SW480 (cell line): ENCODE data around the gene ISG20L2.
A peak's percentile ranks its signal among the peaks of the same experiment; 100 is the strongest.
"Not testable (repeated sequence)": the region's sequence is repeated elsewhere in the genome, so short reads cannot be mapped to it uniquely, and the experiment has no call there.

Experiments used
- DNase-seq: peaks from one replicate; pipeline ENCODE4 v3.0.0-alpha.2; 2016; ENCODE audit warnings: low spot score

ISG20L2 gene, protein sequence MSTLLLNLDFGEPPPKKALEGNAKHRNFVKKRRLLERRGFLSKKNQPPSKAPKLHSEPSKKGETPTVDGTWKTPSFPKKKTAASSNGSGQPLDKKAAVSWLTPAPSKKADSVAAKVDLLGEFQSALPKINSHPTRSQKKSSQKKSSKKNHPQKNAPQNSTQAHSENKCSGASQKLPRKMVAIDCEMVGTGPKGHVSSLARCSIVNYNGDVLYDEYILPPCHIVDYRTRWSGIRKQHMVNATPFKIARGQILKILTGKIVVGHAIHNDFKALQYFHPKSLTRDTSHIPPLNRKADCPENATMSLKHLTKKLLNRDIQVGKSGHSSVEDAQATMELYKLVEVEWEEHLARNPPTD

DNA sequence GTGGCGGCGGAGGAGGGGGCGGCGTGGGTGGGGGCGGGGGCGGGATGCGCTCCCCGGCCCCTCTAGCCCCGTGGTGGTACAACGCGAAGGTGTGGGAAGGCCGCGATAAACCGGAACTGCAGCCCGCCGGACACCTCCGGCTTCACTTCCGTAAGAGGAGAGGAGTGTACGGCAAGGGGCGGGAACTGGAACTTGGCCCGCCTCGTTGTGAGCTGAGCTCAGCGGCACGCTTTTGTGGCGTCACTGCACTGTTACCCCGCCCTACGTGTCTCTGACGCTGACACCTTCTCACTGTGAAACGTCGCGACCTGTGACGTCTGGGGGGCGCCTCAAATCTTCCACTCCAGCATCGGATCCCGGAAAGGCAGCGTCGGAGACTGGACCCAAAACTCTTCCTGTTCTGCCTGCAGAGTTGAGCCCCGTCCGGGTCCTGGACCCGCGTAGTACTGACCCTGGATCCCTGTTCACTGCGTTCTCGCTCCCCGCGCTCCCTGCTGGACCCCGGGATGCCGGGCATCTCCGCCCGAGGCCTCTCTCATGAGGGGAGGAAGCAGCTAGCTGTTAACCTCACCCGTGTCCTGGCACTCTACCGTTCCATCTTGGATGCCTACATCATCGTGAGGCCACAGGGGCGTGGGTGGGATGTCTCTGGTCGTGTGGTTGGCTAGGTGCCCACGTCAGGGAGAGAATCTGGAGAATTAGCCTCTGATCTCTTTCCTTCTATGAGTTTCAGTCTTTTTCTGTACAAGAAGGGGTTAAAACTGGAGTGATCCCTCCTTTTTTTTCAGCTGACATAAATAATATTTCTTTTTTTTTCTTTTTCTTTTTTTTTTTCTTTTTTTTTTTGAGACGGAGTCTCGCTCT, at the start of gene ISG20L2:
Gene ISG20L2, minus strand, starts transcription at position 168 of the 864 bp plus-strand sequence. CDS start 1,114 bp downstream, outside the sequence.
- DNase-seq: peak; percentile 97

DNA sequence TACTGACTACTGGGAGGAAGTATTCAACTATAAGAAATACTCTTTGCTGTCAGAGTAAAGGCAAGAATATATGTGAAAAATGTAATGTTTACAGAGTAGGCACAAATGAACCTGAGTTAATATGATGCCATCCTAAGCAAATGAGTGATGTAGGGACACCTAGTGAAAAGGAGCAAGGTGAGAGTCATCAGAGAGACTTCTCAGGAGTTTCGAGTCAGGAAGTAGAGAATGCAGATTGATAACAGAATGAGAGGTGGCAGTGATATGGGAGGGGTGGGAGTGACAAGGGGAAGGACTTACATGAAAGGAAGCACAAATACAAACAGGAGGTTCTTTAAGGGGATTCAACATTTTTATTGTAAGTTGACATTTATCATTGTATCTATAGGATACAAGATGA, 49.0 kb upstream of the ISG20L2 start:
- DNase-seq: no peak

DNA sequence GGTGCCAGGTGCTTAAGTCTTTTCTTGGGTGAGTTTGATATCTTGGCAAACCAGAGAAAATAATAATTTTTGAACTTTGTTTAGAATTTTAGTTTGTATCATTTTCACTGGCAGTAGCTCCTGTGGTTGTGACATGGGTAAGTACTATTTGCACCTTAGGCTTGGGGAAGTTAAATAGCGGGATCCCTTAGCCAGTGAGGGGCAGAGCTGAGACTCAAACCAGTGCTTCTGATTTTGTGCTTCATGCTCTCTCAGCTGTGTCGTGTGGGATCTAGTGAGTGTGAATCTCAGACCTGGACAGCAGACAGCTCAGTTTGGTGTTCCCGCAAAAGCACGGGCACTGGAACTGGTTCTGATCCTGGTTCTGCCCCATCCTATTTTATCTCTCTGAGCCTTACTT, 48.4 kb upstream of the ISG20L2 start:
- no peak for DNase-seq

DNA sequence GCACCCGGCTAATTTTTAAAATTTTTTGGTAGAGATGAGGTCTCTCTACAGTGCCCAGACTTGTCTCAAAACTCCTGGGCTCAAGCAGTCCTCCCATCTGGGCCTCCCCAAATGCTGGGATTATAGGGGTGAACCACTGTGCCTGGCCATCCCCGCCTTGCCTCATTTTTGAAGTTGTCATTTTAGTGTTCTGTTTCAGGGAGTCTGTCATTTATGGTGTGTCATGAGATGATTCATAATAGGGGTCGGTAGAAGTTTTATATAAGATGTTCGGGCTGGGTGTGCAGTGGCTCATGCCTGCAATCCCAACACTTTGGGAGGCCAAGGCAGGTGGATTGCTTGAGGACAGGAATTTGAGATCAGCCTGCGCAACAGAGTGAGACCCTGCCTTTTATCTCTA, 47.2 kb upstream of the ISG20L2 start:
- DNase-seq: no peak

DNA sequence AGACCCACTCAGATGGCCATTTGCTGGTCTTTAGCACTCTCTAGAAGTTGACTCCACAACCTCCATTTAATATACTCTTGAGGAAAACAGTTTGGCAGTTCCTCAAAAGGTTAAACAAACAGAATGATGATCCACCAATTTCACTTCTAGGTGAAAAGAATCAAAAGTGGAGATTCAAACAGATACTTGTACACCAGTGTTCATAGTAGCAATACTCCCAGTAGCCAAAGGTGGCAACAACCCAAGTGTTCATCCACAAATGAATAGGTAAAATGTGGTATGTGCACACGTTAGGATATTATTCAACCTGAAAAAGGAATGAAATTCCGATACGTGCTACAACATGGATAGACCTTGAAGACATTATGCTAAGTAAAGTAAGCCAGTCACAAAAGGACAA, 45.0 kb upstream of the ISG20L2 start:
- DNase-seq: no peak

DNA sequence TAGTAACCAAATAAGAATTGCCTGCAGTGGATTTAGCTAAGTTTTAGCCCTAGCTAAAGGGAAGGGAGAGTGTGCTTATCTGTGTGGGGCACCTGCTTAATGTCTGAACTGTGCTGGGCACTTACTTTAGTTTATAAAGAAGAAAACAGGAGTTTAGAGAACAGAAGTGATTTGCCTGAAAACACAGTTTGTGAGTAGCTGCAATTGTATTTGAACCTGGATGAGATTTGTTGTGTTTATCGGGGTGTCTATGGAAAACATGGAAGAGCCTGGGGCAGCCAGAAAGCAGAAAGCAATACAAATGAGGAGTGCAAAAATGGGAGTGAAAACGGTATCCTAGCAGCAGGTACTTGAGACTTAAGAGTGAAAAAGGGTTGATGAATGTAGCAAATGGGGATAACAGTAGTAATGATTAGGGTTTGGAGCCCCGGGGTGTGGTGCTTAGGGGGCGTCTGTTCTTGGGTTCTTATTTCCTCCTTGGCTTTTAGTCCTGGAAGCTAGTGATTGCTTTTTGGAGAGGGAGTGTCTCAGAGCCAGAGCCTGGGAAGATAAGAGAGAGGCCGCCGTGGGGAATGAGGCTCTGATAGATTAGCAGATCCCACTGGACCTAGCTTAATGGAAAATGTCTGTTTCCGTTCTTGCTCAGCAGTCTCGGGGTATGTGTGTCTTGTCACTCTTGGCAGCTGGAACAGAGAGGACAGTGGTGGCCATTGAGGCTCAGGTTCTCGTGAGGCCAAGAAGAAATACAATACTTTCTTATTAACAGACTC, 44.3 kb upstream of the ISG20L2 start:
- DNase-seq: no peak

DNA sequence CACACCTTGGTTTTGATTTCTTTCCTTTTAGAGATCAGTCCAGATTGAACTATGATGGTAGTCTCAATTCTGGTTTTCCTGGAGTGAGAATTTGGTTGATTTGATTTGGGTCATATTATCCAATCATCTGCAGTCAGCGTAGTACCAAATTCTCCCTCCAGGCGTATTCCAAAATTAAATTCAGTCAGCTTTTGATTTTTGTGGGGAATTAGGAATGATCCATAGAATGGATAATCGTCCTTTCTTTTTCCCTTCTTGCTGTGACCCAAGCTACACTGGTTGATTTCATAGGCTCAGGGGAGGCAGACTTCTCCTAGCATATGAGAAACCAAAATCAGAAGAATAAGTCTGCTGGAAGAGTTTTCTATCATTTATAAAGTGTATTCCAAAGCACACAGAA, 43.7 kb upstream of the ISG20L2 start:
- no peak for DNase-seq

DNA sequence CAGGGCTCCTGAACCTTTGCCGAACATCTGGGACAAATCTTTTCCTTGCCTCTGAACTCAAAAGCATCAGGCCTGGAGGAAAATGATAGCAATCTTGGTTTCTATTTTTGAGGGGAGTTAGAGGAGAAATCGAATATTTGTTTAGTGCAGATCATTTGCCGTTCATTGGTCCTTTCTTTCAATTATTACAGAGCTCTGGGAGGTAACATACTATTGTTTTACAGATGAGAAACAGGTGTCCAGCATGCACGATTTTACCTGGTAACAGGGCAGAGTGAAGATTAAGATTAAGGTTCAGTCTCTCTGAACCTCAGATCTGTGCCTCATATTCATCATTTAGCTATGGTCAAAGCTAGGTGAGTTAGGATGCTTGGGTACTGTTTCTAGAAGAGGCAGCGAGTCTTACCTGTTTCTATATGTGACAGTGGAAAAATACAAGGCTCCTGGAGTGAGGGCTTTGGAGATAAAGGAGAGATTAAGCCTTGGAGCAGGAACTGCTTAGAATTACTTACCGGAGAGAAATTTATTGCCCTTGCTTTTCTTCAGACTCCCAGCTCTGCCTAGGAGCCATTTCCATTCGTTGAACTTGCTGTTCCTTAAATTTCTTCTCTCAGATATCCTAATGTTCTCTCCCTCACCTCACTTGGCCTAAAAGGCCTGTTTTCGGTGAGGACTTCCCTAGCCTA, 40.2 kb upstream of the ISG20L2 start:
- DNase-seq: no peak

DNA sequence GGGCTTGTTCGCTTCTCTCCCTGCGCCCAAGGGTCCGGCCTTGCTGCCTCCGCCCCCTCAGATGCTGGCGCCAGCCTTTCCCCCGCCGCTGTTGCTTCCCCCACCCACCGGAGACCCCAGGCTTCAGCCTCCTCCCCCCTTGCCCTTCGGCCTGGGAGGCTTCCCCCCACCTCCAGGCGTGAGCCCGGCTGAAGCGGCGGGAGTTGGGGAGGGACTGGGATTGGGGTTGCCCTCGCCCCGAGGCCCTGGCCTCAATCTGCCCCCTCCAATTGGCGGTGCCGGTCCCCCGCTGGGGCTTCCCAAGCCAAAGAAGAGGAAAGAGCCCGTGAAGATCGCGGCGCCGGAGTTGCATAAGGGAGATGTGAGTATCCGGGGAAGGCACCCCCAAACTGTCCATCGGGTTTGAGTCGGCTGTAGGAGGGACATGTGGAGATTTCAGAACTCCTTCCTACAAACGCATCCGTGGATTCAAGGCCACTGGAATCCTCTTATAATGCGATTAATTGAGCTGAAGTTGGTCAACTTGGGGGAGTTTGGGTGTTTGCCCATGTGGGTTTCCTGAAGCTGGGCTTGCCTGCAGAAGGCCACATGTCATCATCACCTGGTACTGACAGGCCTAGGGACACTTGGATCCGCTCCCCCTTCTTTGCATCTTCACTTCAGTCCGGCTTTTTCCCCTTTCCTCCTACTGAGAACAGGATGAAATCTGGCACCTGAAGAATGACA, 39.5 kb upstream of the ISG20L2 start:
- DNase-seq: no peak

DNA sequence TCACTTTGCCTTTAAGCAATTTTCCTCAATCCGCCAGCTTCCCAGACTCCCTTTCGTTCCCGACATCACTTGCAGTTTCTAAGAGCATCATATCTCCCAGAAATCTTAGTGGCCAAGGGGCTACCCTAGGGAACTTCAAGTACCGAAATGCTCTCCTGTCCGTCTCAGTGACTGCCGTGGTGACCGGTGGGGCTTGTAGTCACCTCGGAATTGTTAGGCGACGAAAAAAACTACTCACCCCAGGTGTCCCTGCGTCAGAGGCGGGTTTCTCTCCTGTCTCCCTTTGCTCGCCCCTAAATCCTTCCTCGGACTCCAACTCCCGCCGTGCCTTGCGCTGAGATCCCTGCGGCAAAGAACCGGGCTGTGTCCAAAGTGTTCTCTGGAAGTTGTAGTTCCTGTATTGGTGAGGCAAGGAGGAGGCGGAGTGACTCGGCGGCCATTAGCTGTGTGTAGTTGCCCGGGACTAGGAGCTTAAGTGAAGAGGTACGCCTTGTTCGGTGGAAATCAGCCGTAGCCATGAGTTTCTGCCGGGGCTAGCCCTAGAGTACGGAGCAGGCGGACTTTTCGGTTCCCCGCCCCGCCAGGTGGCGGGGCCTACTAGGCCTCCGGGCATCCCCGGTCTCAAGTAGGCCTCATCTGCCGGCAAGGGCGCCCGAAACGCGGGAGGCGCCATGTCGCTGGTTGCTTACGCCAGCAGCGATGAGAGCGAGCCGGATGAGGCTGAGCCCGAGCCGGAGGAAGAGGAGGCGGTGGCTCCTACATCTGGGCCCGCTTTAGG, 38.7 kb upstream of the ISG20L2 start, which contains the start of gene PRCC:
Gene PRCC, plus strand, starts transcription at position 435 of the 778 bp plus-strand sequence. Its CDS starts 237 bp downstream, at position 672.
- DNase-seq: peak; percentile 100

DNA sequence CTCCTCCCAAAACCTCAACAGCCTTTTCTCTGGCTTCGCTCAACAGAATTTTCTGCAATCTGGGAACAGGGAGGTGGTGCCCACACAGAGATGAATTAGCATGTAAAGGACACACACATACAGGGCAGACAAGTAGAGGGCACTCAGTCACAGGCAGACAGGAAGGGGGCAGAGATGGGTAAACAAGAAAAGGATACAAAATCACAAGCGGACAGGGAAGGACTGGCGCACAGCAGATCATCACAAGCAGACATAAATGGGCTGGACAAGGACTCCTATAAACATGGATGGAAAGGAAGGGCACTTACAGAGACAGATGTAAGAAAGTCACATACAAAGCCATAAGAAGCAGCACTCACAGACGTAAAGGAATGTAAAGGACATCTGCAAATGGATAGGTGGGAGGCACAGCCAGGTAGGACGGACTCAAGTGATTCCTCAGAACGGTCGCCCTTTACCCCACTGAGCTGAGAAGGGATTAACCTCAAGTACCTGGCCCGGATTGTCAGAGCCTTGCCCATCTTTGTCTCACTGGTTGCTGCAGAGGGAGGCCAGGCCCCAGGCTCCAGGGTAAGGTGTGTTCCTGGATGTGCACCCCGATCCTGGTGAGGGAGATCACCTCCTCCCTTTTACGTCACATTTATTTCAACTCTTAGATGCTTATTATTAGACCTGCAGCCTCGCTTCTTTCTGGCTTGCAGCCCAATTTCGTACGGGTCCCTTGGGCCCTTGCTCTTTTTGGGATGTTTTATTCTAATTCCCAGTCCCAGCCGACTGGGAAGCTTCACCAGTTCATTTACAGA, 37.9 kb upstream of the ISG20L2 start:
- DNase-seq: no peak

DNA sequence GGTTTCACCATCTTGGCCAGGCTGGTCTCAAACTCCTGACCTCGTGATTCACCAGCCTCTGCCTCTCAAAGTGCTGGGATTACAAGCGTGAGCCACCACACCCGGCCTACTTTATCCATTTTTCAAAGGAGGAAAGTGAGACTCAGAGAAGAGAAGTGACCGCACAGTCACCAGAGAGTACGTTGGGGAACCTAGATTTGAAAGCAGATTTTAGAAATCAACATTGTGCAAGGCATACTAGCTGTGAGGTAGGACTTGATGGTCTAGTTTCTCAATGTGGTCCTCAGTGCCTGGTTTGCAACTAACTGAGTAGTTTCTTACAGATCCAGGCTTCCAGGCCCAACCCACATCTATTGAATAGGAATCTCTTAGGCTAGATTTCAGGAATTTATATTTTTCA, 37.1 kb upstream of the ISG20L2 start:
- DNase-seq: no peak

DNA sequence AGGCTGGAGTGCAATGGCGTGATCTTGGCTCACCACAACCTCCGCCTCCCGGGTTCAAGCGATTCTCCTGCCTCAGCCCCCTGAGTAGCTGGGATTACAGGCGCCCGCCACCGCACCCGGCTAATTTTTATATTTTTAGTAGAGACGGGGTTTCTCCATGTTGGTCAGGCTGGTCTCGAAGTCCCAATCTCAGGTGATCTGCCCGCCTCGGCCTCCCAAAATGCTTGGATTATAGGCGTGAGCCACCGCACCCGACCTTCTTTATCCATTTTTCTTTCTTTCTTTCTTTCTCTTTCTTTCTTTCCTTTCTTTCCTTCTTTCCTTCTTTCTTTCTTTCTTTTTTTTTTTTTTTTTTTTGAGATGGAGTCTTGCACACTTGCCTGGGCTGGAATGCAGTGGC, 36.6 kb upstream of the ISG20L2 start:
- not testable (repeated sequence) for DNase-seq

DNA sequence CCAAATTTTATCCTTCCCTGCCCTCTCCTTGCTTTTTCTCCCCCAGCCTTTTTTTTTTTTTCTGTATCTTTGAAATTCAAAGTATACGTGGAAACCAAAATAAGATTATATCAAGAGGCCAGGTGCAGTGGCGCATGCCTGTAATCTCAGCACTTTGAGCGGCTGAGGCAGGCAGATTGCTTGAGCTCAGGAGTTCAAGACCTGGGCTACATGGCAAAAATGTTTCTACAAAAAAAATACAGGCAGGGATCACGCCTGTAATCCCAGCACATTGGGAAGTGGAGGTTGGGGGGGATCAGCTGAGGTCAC, 32.2 kb upstream of the ISG20L2 start:
- DNase-seq: no peak

DNA sequence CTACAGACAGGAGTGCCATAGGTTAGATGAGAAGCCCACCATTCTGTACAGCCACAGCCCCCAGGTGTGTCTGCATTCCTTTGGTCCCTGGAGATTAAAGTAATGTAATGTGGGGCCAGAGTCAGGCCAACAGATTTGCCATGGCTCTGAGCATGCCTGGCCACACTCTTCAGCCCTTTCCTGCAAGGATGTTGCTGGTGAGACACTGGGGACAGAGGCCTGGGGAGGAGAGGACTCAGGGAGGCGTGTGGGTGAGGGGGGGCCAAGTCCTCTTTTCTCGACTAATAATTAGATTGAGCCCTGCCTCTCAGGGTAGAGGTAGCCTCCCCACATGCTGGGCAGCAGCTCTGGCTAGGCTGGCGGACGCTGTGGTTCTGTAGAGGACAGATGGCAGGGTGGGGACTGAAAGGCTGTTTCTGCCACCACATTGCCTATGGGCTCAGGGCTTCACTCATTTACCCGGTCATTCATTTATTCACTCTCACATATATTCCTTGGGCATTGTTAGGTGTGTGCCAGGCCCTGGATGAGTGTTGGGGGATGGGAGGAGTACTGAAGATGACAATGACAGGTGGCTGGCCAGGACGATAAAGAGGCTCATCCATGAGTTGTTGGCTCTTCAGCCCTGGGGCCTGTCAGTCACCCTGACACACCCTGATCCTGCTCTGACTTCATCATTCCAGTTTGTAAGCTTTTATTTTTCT, 31.7 kb upstream of the ISG20L2 start:
- no peak for DNase-seq

DNA sequence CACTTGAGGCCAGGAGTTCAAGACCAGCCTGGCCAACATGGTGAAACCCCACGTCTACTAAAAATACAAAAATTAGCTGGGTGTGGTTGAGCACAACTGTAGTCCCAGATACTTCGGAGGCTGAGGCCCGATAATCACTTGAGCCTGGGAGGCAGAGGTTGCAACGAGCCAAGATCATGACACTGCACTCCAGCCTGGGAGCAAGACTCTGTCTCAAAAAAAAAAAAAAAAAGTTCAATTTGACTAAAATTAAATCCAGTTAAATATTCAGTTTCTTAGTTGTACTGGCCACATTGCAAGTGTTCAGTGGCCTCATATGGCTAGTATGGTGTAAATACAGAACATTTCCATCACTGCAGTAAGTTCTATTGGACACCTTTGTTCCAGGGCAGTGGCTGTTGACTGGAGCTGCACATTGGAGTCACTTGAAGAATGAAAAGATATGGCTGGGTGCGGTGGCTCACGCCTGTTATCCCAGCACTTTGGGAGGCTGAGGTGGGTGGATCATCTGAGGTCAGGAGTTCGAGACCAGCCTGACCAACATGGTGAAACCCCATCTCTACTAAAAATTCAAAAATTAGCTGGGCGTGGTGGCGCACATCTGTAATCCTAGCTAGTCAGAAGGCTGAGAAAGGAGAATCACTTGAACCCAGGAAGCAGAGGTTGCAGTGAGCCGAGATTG, 29.1 kb upstream of the ISG20L2 start:
- DNase-seq: not testable (repeated sequence)

DNA sequence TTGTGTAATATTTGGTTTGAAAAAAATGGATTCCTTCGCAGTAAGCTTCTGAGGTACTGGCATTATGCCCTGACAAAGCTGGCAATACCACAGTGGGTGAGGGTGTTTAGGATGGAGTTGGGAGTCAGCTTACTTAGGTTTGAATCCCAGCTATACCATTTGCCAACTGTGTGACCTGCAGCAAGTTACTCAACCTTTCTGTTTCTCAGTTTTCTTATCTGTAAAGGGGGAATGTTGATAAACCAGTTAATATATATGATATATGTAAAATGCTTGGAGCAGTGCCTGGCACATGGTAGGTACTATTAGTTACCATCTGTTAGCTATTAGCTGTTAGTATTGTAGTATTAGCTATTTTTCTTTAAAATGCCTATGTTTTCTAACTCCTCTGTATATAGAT, 27.8 kb upstream of the ISG20L2 start:
- no peak for DNase-seq

DNA sequence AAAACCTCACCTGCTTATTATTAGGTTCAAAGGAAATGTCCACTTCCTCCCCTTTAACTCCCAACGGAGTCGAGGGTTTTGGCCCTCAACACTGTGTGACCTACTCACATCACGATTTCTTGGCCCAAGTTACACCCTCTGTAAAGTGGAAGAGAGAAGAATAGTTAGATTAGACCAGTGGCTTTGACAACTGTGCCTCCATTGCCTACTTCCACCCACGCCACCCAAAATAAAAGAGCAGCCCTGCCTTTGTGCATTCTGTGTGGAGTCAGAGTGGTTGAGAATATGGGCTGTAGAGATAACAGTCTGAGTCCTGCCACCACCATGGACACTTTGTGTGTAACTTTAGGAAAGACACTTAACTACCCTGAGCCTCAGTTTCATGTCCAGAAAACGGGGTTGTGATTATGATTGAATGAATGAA, 27.0 kb upstream of the ISG20L2 start:
- no peak for DNase-seq
